Measurements from ENCODE around the gene DNAJC19.

DNA sequence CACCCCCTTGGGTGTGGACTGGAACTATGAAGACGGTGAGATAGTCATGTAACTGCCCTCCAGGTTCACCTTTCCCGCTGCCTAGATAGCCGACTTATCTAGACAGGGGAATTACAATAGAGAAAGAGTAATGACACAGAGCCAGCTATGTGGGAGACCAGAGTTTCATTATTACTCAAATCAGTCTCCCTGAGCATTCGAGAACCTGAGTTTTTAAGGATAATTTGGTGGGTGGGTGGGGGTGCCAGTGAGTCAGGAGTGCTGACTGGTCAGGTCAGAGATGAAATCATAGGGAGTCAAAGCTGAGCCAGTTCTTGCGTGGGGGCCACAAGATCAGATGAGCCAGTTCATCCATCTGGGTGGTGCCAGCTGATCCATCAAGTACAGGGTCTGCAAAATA, 19.7 kb upstream of the DNAJC19 start:
- TF ChIP-seq POLR2AphosphoS5 (IDR thresholded peaks at IDR 0.05; ENCODE audit: low read depth, low read length) (no peak), TAF1 (IDR thresholded peaks at IDR 0.05; ENCODE audit: borderline replicate concordance, insufficient read depth, low read length) (no peak), SIN3A (IDR thresholded peaks at IDR 0.05; ENCODE audit: borderline replicate concordance, insufficient read depth, low read length) (no peak)

Measured in PFSK-1 (cell line).